Tibial nerve (tissue), 4 donors: ENCODE measurements around the gene VEGFB. TPM values are rescaled to one million over a fixed set of nuclear protein-coding genes. Genes with fewer than 3 reads are reported as not detected.

ENCODE experiments used
- DNase-seq, 2 donors: peaks; one replicate each; pipeline ENCODE4 v3.0.0-alpha.2; 2019; ENCODE audit warnings: low spot score in 2 of 2
- H3K27ac ChIP-seq, 4 donors: fragments of 200-600 bp; sonication (generic) in 3 of 4; one replicate each; pipeline ENCODE4 v1.5.1; 2017 to 2019; ENCODE audit warnings: mild to moderate bottlenecking in 1 of 4
- H3K27me3 ChIP-seq, 2 donors: fragments of 200-600 bp; sonication (generic) in 1 of 2; one replicate each; pipeline versions ENCODE4 v1.5.1 to v1.6.0; 2017 to 2019
- H3K36me3 ChIP-seq, 3 donors: fragments of 200-600 bp; sonication (generic); one replicate each; pipeline ENCODE4 v1.5.1; 2018 to 2019
- H3K4me1 ChIP-seq, 4 donors: fragments of 200-600 bp; sonication (generic) in 3 of 4; one replicate each; pipeline ENCODE4 v1.5.1; 2017 to 2019
- H3K4me3 ChIP-seq, 4 donors: fragments of 200-600 bp; sonication (generic) in 3 of 4; one replicate each; pipeline ENCODE4 v1.5.1; 2017 to 2019; ENCODE audit warnings: mild to moderate bottlenecking in 1 of 4, moderate library complexity in 1 of 4
- H3K9me3 ChIP-seq, 4 donors: fragments of 200-600 bp; sonication (generic) in 3 of 4; one replicate each; pipeline ENCODE4 v1.5.1; 2017 to 2019
- CTCF ChIP-seq, 5 experiments: fragments of 200-600 bp in 3 of 5; fragments of 450-650 bp in 2 of 5; sonication (generic) in 3 of 5; IDR thresholded peaks; one replicate each; pipeline ENCODE4 v1.5.1; 2016 to 2019; ENCODE audit warnings: antibody characterized with exemption in 5 of 5, mild to moderate bottlenecking in 3 of 5, moderate library complexity in 2 of 5
- EP300 ChIP-seq, 2 donors: sonication (generic); formaldehyde crosslinking; IDR thresholded peaks; one replicate each; pipeline ENCODE4 v1.6.1; 2017; ENCODE audit warnings: antibody characterized with exemption in 2 of 2, mild to moderate bottlenecking in 1 of 2
- POLR2A ChIP-seq, 2 donors: fragments of 450-650 bp; IDR thresholded peaks; one replicate each; pipeline ENCODE4 v1.6.1; 2017; ENCODE audit warnings: antibody characterized with exemption in 2 of 2, mild to moderate bottlenecking in 2 of 2, moderate library complexity in 2 of 2
- WGBS, 2 donors: methylation state at CpG; one replicate each; pipeline ENCODE4 v1.1.5; 2018; 5-methylcytosine and 5-hydroxymethylcytosine counted together
- total RNA-seq, 4 donors: library from RNA; depleted of rRNA; stranded (reverse); fragments of >200 nt; gene quantifications; one replicate each; pipeline ENCODE4 v1.1.0, GENCODE V29; 2016

The VEGFB gene
- total RNA-seq, 4 donors from 2014 or later: 84.3 to 129 (median 109) TPM

- TF ChIP-seq CTCF (IDR thresholded peaks at IDR 0.05): peak in 3 of 5 experiments; percentile 10 to 64 (median 38)
- TF ChIP-seq EP300 (IDR thresholded peaks at IDR 0.05): peak; percentile 39 to 62
- peak in 1 of 2 donors; percentile 29 for TF ChIP-seq POLR2A (IDR thresholded peaks at IDR 0.05)
- Histone ChIP-seq H3K36me3 (peaks cover 0 to 18% (median 0%) of the 10 kb centered on the region in 3 donors), H3K9me3 (no peaks in the 10 kb centered on the region), H3K27ac (peak within 1 kb of the TSS; percentile 70 to 92 (median 88)), H3K27me3 (no peaks in the 10 kb centered on the region), H3K4me3 (peak within 1 kb of the TSS; percentile 55 to 80 (median 74)), H3K4me1 (peaks cover 0 to 82% (median 35%) of the 10 kb centered on the region in 4 donors)
- WGBS, 2 donors: 1% methylated on average over 39 to 45 of the region's 74 CpGs
- peak; percentile 77 for DNase-seq
These were observed 12.7 kb downstream of the VEGFB start, which contains the start of gene PPP1R14B for GRCh38 chr11:64246871-64247728. Gene PPP1R14B, minus strand, starts transcription at chr11:64246943. Its CDS starts 270 bp downstream, at chr11:64246673.

DNA sequence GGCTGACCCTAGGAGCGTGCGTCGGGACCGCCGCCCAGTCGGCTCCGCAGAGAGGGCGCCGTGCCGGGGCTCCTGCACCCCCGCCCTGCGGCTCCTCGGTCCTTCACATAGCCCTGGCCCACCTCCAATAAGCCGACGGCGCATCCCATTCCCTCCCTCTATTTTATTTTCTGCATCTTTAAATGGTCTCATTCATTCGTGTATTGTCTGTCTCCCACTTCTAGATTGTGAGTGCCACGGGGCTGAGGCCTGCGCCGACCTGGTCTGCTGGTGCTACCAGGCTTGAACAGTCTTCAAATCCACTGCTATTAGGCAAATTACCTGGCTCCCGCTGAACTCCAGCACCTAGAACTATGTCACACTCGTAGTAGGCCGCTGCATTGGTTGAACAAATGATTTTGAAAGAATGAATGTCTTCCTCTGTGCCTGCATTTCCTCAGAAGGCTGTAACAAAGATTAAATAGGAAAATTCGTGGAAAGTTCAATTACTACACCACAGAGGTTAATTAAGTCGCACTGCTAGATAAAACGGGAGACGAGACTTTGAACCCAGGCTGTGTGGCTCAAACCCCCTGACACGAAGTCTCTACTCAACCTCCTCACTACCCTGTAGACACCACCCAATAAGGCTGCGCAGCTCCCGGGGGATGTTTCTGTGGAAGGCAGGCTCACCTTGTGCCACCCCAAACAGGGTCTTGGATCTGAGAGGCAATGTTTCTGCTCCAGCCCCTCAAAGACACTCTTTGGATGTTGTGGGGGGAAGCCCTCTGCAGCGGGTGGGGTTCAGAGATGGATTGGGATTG is 13.5 kb downstream of the VEGFB start:
- peak overlapping the region; percentile 70 to 92 (median 86) for H3K27ac ChIP-seq
- 34 to 40% methylated on average over 30 to 31 of the region's 31 CpGs for WGBS, 2 donors
- no peak for TF ChIP-seq CTCF (IDR thresholded peaks at IDR 0.05)
- no peak for TF ChIP-seq POLR2A (IDR thresholded peaks at IDR 0.05)
- no peak for TF ChIP-seq EP300 (IDR thresholded peaks at IDR 0.05)

DNA sequence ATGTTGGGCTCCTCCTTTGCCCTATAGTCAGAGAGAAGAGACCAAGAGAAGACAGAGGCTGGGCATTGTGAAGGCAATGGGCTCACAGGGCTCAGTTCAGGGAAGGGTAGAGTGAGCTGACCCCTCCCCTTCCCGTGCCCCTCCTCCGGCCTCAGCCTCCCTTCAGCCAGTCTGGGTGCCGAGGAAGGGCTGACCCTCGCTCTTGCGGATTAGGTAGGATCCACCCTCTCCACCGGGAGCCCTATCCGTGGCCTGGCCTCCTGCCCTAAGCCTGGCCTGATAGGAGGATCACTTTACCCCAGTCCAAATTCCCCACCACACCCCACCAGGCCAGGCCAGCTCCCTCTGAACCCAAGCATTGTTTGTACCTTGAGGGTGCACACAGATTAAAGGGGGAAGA is 14.2 kb downstream of the VEGFB start:
- no peaks in the 10 kb centered on the region for H3K27me3 ChIP-seq
- H3K4me1 ChIP-seq: peaks cover 0 to 82% (median 37%) of the 10 kb centered on the region in 4 donors
- no peak overlapping the region for H3K27ac ChIP-seq
- DNase-seq: no peak
- H3K36me3 ChIP-seq: peaks cover 0 to 9% (median 0%) of the 10 kb centered on the region in 3 donors
- H3K9me3 ChIP-seq: no peaks in the 10 kb centered on the region
- WGBS, 2 donors: 65 to 80% methylated on average over 7 of the region's 7 CpGs
- TF ChIP-seq EP300 (IDR thresholded peaks at IDR 0.05) (no peak), CTCF (IDR thresholded peaks at IDR 0.05) (no peak), POLR2A (IDR thresholded peaks at IDR 0.05) (no peak)
- H3K4me3 ChIP-seq: no peak overlapping the region

More for the DNA sequence above, 13.5 kb downstream of the VEGFB start:
- H3K9me3 ChIP-seq: no peaks in the 10 kb centered on the region
- H3K27me3 ChIP-seq: no peaks in the 10 kb centered on the region
- H3K4me3 ChIP-seq: peak overlapping the region; percentile 55 to 80 (median 74)
- H3K36me3 ChIP-seq: peaks cover 0 to 16% (median 0%) of the 10 kb centered on the region in 3 donors
- DNase-seq: no peak
- H3K4me1 ChIP-seq: peaks cover 0 to 82% (median 36%) of the 10 kb centered on the region in 4 donors

GRCh38 chr11:64249038-64249437 is 14.7 kb downstream of the VEGFB start:
- peaks cover 0 to 5% (median 0%) of the 10 kb centered on the region in 3 donors for H3K36me3 ChIP-seq
- H3K4me3 ChIP-seq: no peak overlapping the region
- H3K9me3 ChIP-seq: no peaks in the 10 kb centered on the region
- 85 to 94% methylated on average over 3 to 4 of the region's 4 CpGs for WGBS, 2 donors
- H3K27ac ChIP-seq: no peak overlapping the region
- H3K27me3 ChIP-seq: no peaks in the 10 kb centered on the region
- TF ChIP-seq POLR2A (IDR thresholded peaks at IDR 0.05): no peak
- no peak for DNase-seq
- H3K4me1 ChIP-seq: peaks cover 0 to 83% (median 37%) of the 10 kb centered on the region in 4 donors

DNA sequence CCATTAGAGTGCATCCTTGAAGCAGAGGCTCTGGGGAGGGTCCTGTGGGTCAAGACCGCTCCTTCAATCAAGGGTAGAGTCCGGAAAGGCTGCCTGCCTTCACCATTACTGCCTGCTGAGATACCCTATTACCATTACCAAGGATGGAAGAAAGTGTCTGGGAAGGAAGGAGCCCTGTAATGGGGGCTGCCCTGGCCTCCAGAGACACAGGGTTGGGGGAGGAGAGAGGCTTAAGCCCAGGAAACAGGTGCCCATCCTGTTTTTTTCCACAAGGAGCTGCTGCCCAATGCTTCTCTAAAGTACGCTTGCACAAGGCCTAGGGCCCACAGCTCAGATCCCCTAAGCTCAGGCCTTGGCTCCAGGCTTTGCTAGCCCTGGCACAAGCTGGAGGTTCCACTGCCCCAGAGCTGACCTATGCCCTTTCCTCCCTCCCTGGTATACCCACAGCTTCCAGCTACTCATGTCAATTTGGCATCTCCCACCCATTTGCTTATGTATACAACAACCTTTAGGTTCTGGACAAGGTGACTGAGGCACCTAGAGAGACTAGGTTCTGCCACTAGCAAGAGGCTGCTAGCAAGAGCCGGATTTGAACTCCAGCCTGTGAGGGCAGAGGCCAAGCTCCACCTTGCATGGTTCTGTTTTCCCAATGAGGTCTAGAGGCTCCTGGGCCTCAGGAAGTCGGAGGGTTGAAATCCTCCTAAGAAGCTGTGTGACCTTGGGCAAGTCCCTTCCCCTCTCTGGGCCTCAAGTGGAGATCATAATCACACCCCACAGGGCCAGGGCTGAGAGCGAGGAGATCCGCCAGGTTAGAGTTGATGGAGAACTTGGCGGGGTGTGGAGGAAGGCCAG is 15.4 kb downstream of the VEGFB start:
- Histone ChIP-seq H3K27me3 (no peaks in the 10 kb centered on the region), H3K4me1 (peaks cover 0 to 79% (median 36%) of the 10 kb centered on the region in 4 donors), H3K27ac (no peak overlapping the region), H3K4me3 (no peak overlapping the region), H3K36me3 (peaks cover 0 to 4% (median 0%) of the 10 kb centered on the region in 3 donors), H3K9me3 (no peaks in the 10 kb centered on the region)
- TF ChIP-seq CTCF (IDR thresholded peaks at IDR 0.05) (no peak), EP300 (IDR thresholded peaks at IDR 0.05) (no peak), POLR2A (IDR thresholded peaks at IDR 0.05) (no peak)
- DNase-seq: no peak
- WGBS, 2 donors: 82 to 88% methylated on average over 8 of the region's 8 CpGs
